Daoy (cell line): ENCODE measurements around the gene CCDC57. TPM values are rescaled to one million over a fixed set of nuclear protein-coding genes. Genes with fewer than 3 reads are reported as not detected.
"Not testable (repeated sequence)": the region's sequence is repeated elsewhere in the genome, so short reads cannot be mapped to it uniquely, and the experiment has no call there.

Source experiments
- DNase-seq: peaks from one replicate; pipeline ENCODE4 v3.0.0-alpha.2; 2015; ENCODE audit warnings: low read depth
- total RNA-seq: library from RNA; depleted of rRNA; stranded (reverse); fragments of >200 nt; shearing (Covaris generic); gene quantifications from 2 replicates; pipeline ENCODE4 v1.2.3, GENCODE V29; 2014

CCDC57 gene
- total RNA-seq, 1 experiment from 2014 or later = 7.9 TPM

- no peak for DNase-seq
These were observed 10.9 kb upstream of the CCDC57 start for GRCh38 chr17:82223517-82223916.

DNA sequence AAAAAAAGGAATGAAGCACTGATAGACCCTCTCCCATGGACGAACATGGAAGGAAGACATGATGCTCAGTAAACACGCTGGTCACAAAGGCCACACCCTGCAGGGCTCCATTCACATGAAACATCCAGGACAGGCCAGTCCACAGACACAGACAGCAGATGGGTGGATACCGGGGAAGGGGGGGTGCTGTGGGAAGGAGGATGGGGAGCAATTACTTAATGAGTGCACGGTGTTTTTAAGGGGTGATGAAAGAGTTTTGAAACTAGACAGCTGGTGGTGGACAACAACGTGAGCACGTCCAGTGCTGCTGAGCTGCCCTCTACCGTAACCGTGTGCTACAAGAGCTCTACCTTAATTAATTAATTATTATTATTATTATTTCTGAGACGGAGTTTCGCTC lies 10.2 kb upstream of the CCDC57 start:
- DNase-seq = no peak

- DNase-seq = no peak
These were observed 8.8 kb upstream of the CCDC57 start for GRCh38 chr17:82221341-82221902.

GRCh38 chr17:82219753-82220709 lies 7.4 kb upstream of the CCDC57 start:
- DNase-seq = no peak

DNA sequence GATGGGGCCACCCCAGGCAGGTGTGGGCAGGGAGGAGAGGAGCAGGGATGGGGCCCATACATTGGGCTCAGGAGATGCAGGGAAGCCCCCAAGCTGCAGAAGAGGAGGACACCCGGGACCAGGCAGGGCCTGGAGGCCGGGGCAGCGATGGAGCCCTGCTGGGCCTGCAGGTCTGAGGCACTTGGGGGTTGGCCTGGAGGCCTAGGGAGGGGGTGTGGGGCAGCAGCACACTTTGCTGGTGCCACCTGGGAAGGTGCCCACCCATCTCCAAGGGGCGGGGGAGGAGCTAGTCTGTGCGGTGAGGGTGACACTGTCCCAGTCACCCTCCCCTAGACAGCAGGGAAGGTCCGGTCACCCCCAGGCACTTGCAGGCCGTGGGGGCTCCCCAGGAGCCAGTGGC lies 6.4 kb upstream of the CCDC57 start:
- no peak for DNase-seq

GRCh38 chr17:82218349-82219075 lies 5.9 kb upstream of the CCDC57 start:
- DNase-seq = no peak

GRCh38 chr17:82217530-82218204 lies 5.0 kb upstream of the CCDC57 start:
- DNase-seq = peak; percentile 91

- DNase-seq = no peak
These were observed 4.5 kb upstream of the CCDC57 start for GRCh38 chr17:82217120-82217529.

- peak; percentile 89 for DNase-seq
These were observed 3.9 kb upstream of the CCDC57 start for GRCh38 chr17:82216301-82217119.

GRCh38 chr17:82215972-82216300 lies 3.3 kb upstream of the CCDC57 start:
- no peak for DNase-seq

GRCh38 chr17:82215095-82215971 lies 2.7 kb upstream of the CCDC57 start:
- no peak for DNase-seq

DNA sequence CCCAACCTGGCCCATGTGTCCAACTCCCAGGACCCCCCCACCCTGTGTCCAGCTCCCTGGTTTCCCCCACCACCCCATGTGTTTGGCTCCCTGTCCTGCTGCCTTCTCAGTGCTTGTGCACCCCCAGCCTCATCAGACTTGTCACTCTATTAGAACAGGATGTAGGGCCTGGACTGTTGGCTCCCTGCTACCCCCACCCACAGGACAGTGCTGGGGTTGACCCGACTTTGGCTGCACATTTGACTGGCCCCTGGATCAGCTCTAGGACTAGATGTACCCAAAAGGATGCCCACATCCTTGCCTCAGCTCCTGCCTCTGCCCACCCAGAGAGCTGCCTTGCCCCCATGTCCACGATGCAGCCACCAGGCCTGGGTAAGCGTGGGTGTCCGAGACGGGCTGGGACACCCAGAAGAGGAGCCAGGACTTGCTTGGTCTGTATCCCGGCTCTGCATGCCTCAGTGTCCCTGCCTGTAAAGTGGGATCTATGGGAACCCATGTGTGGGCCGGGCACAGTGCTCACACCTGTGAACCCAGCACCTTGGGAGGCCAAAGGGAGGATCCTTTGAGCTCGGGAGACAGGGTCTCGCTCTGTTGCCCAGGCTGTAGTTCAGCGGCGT lies 1.5 kb upstream of the CCDC57 start:
- no peak for DNase-seq

DNA sequence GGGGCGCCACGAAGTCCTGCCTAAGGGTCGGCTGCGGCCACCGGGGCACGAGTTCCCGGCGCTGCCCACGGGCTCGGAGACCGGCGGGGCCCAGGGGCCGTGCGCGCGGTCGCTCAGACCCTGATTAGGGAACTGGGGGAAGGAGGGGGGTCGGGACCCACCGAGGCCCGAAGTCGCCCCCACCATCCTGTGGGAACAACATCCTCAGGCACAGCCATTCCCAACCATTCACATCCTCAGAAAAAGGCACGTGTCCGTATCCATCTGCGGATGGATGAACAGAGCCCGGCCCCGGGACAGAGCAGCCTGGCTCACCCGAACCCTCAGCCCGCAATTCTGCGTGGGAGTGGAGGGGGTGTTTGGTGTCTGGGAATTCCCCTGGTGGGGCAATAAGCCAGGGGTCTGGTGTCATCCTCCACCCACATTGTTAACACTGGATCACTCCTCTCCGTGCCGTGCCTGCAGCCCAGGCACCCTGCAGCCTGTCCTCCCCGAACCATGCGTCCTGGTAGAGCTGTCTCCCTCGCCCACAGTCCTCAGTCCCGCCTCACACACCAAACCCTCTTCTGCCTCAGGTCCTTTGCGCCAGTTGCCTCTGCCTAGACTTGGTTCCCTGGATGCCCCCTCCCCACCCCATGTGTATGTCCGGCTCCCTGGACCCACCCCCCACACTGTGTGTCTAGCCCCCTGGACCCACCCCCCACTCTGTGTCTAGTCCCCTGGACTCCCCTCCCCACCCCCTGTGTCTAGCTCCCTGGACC lies 789 bp upstream of the CCDC57 start:
- peak; percentile 82 for DNase-seq

- DNase-seq = not testable (repeated sequence)
These were observed 2.0 kb downstream of the CCDC57 start for GRCh38 chr17:82210655-82211054.

- peak; percentile 91 for DNase-seq
These were observed 6.7 kb downstream of the CCDC57 start for GRCh38 chr17:82205720-82206508.

- DNase-seq = peak; percentile 90
These were observed 7.6 kb downstream of the CCDC57 start for GRCh38 chr17:82204831-82205719.

DNA sequence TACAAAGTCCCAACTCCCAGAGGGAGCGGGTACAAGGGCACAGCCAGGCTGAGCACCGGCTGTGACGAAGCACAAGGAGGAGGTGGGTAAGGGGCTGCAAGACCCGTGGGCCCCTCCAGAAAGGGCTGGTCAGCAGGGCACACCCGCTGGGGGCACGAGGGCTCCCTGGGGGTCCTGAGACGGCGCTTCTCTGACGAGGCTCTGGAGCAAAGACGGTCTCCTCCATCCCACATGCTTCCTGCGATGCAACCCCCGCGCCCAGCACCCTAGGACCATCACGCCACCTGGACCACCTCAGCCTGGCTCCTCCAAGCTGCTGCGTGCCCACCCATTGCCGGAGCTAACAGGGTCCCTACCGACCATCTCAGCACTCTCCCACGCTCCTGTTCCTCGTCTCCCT lies 8.7 kb downstream of the CCDC57 start:
- no peak for DNase-seq
